Measurements from ENCODE around the gene ZNF813.

The ZNF813 gene

GRCh38 chr19:53521373-53522202 lies 54.1 kb downstream of the ZNF813 start:
- DNase-seq: no peak

- DNase-seq: no peak
Observed at GRCh38 chr19:53525922-53526321, 58.4 kb downstream of the ZNF813 start.

- DNase-seq: no peak
Observed at GRCh38 chr19:53530622-53531021, 63.1 kb downstream of the ZNF813 start.

- DNase-seq: no peak
Observed at GRCh38 chr19:53531457-53531856, 63.9 kb downstream of the ZNF813 start.

- DNase-seq: no peak
Observed at GRCh38 chr19:53532362-53532761, 64.8 kb downstream of the ZNF813 start.

GRCh38 chr19:53536225-53536548 lies 68.7 kb downstream of the ZNF813 start:
- no peak for DNase-seq

GRCh38 chr19:53537121-53537520 lies 69.6 kb downstream of the ZNF813 start:
- DNase-seq: no peak

GRCh38 chr19:53537521-53538377 lies 70.2 kb downstream of the ZNF813 start, which contains the start of gene ZNF331:
Gene ZNF331, plus strand, starts transcription at chr19:53538145. Its CDS starts 31,232 bp downstream, at chr19:53569377.
- DNase-seq: peak; percentile 82

- DNase-seq: no peak
Observed at GRCh38 chr19:53538378-53539109, 71.0 kb downstream of the ZNF813 start.

- no peak for DNase-seq
Observed at GRCh38 chr19:53540091-53540490, 72.6 kb downstream of the ZNF813 start.

- DNase-seq: no peak
Observed at GRCh38 chr19:53541971-53542370, 74.4 kb downstream of the ZNF813 start.

GRCh38 chr19:53545271-53546065 lies 77.9 kb downstream of the ZNF813 start:
- no peak for DNase-seq
